Measurements from ENCODE around the gene TLX2.
"Not testable (repeated sequence)": the region's sequence is repeated elsewhere in the genome, so short reads cannot be mapped to it uniquely, and the experiment has no call there.

Gene TLX2

DNA sequence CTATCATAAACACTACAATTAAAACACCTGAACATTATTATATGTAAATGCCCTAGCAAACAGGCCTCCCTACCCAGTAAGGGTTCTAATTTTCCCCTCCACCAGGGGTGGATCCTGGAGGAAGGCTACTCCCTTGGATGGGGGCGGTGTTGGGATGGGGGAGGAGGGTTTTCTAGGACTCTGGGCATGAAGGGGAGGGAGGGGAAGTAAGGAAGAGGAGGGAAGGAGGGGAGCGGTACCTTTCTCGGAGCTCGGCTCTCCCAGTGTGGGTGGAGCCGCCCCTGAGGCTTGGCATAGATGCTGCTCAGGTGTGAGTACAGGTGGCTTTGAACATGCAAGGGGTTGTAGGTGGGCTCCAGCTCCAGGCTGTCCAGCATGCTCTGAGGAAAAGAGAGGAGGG lies 45.7 kb downstream of the TLX2 start:
- Histone ChIP-seq H3K4me3 (ENCODE audit: low read depth, low read length) (no peak overlapping the region), H3K36me3 (peaks cover 7% of the 10 kb centered on the region; the same call in 1 of the 2 replicates), H3K27me3 (ENCODE audit: insufficient read depth, low read depth, severe bottlenecking) (no peaks in the 10 kb centered on the region), H3K27ac (no peak overlapping the region), H3K9me3 (ENCODE audit: severe bottlenecking) (no peaks in the 10 kb centered on the region)
- DNase-seq = no peak
- TF ChIP-seq, protein P1, sequence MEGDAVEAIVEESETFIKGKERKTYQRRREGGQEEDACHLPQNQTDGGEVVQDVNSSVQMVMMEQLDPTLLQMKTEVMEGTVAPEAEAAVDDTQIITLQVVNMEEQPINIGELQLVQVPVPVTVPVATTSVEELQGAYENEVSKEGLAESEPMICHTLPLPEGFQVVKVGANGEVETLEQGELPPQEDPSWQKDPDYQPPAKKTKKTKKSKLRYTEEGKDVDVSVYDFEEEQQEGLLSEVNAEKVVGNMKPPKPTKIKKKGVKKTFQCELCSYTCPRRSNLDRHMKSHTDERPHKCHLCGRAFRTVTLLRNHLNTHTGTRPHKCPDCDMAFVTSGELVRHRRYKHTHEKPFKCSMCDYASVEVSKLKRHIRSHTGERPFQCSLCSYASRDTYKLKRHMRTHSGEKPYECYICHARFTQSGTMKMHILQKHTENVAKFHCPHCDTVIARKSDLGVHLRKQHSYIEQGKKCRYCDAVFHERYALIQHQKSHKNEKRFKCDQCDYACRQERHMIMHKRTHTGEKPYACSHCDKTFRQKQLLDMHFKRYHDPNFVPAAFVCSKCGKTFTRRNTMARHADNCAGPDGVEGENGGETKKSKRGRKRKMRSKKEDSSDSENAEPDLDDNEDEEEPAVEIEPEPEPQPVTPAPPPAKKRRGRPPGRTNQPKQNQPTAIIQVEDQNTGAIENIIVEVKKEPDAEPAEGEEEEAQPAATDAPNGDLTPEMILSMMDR (IDR thresholded peaks at IDR 0.05; ENCODE audit: low read depth, low read length) = no peak

DNA sequence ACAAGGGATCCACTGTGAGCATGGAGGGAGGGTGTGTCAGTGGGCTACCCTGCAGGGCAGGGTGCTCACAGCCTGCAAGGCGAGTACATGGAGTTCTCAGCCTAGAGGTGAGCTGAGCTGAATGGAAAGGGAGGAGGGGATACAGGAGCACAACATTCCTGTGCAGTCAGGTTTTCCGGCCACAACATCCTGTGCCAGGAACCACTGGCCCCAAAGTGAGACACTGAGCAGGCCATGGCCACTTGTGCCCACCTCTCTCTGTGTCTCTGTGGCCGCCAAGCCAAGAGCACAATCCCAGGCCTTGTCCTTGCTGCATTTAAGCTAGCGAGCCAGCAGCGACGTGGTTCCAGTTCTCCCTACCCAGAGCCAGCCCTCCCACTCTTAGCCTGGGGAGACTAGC lies 46.3 kb downstream of the TLX2 start:
- H3K36me3 ChIP-seq = peaks cover 7% of the 10 kb centered on the region; the same call in 1 of the 2 replicates
- no peak overlapping the region for H3K4me3 ChIP-seq (ENCODE audit: low read depth, low read length)
- no peak for DNase-seq
- H3K9me3 ChIP-seq (ENCODE audit: severe bottlenecking) = no peaks in the 10 kb centered on the region
- TF ChIP-seq, protein P1 (IDR thresholded peaks at IDR 0.05; ENCODE audit: low read depth, low read length) = no peak
- H3K27me3 ChIP-seq (ENCODE audit: insufficient read depth, low read depth, severe bottlenecking) = no peaks in the 10 kb centered on the region
- H3K27ac ChIP-seq = no peak overlapping the region

DNA sequence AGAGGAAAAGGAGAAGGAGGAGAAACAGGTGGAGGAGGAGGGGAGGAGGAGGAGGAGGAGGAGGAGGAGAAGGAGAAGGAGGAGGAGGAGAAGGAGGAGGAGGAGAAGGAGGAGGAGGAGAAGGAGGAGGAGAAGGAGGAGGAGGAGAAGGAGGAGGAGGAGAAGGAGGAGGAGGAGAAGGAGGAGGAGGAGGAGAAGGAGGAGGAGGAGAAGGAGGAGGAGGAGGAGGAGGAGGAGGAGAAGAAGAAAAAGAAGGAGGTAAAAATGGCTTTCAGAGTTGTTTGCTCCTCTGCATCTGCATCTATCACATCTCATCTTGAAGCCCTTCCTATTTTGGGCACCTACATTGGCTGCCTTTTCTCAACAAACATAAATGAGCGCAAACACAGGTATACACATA lies 46.8 kb downstream of the TLX2 start:
- H3K27me3 ChIP-seq (ENCODE audit: insufficient read depth, low read depth, severe bottlenecking); H3K4me3 ChIP-seq (ENCODE audit: low read depth, low read length); DNase-seq; H3K27ac ChIP-seq; H3K9me3 ChIP-seq (ENCODE audit: severe bottlenecking); H3K36me3 ChIP-seq: not testable (repeated sequence)

DNA sequence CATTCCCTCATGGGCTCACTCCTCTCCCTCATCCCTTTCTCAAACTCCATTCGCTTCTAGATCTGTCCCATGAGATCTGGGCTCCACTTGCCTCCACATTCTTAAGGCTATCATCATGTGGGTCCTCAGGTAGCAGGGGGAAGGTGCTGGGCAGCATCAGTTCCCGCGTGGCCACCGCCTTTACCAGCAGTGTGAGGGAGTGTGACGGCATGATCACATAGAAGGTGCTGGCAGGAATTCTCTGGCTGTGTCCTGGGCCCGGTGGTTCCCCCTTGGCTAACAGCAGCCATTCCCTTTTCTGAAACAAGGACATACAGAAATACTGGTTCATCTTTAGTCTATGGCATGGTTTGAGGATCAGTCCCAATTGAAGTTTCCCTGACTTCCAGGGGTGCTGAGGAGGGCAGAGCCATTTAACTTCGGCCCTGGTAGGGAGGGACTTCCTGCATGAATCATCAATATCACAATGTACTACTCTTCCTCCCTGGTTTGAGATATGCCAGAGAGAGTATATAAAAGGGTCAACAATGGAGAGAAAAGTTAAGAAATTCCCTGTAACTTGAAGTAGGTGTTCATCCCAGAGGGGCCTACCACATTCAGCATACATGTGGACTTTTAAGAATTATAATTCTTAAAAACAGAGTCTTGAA lies 48.0 kb downstream of the TLX2 start:
- Histone ChIP-seq H3K36me3 (no peaks in the 10 kb centered on the region), H3K9me3 (ENCODE audit: severe bottlenecking) (no peaks in the 10 kb centered on the region), H3K4me3 (ENCODE audit: low read depth, low read length) (no peak overlapping the region), H3K27ac (no peak overlapping the region), H3K27me3 (ENCODE audit: insufficient read depth, low read depth, severe bottlenecking) (no peaks in the 10 kb centered on the region)
- DNase-seq = no peak
- TF ChIP-seq, protein P1 (IDR thresholded peaks at IDR 0.05; ENCODE audit: low read depth, low read length) = no peak

DNA sequence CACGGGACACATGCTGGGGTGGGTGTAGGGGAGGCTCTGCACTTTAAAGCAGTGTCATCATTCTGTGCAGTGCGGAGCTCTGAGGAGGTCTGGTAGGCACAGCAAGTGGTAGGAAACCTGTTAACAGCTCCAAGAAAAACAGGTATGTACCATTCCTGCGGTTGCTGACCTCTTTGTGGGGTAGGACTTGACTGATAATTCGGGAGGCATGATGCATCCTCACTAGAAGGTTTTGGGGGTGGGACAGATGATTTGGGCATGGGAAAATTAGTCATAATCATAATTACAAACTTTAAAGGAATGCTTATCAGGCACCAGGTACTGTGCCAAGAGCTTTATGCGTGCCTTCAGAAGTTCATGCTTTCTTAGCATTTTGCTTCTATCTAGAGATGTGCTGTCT lies 50.0 kb downstream of the TLX2 start:
- no peak for DNase-seq
- TF ChIP-seq, protein P1 (IDR thresholded peaks at IDR 0.05; ENCODE audit: low read depth, low read length) = no peak
- H3K27me3 ChIP-seq (ENCODE audit: insufficient read depth, low read depth, severe bottlenecking) = no peaks in the 10 kb centered on the region
- H3K36me3 ChIP-seq = no peaks in the 10 kb centered on the region
- H3K4me3 ChIP-seq (ENCODE audit: low read depth, low read length) = no peak overlapping the region
- H3K27ac ChIP-seq = no peak overlapping the region
- no peaks in the 10 kb centered on the region for H3K9me3 ChIP-seq (ENCODE audit: severe bottlenecking)

DNA sequence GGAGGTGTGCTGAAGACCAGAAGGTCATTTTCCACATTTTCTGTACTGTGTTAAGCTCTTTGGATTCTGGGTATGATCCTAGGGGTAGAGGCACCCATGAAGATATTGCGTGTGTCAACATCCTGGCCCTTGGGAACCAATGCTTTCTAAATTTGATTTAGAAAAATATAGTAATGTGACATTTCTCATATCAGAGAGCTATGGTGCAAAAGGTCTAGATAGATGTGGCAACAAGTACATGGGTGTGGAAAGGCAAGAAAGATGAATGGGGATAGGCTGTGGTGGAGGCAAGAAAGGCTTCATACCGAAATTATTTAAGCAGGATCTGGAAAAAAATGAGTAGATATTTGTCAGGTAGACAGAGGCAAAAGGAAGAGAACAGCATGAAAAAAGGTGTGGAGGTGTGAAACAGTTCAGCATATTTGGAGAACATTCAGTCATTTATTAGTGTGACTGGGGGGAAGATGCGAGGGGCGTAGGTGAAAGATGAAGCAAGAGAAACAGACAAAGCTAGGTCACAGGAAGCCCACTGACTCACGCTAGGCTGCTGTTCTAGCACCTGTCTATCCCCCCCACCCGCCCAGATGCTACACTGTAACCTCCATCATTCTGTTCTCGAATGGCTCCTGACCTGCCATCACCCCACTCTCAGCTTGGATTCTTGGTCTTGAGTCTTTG lies 52.0 kb downstream of the TLX2 start:
- no peak for DNase-seq
- Histone ChIP-seq H3K27me3 (ENCODE audit: insufficient read depth, low read depth, severe bottlenecking) (no peaks in the 10 kb centered on the region), H3K9me3 (ENCODE audit: severe bottlenecking) (no peaks in the 10 kb centered on the region), H3K36me3 (no peaks in the 10 kb centered on the region), H3K27ac (no peak overlapping the region), H3K4me3 (ENCODE audit: low read depth, low read length) (no peak overlapping the region)
- TF ChIP-seq, protein P1 (IDR thresholded peaks at IDR 0.05; ENCODE audit: low read depth, low read length) = no peak

All from WERI-Rb-1 (cell line).